ENCODE data around the gene SETX.

DNA sequence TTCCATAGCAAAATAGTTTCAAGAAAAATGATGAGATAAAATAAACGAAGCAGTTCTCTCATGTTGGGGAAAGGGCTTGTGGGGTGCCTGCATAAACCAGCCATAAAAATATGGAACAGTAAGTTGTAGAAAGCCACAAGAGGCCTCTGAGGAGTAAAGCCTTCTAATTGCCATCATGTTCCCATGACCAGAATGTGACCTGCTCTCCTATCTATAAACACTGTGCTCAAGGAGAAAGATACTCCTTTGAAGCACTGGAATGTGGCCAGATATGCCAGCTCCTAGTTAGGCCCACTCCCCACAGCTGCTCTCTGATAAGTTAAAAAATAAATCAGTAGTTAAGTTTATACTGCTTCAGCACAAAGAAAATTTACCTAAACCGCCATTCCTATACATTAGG lies 65.8 kb downstream of the SETX start:
- TF ChIP-seq POLR2A (IDR thresholded peaks at IDR 0.05; ENCODE audit: low read depth, low read length) (no peak), BRCA1 (IDR thresholded peaks at IDR 0.05; ENCODE audit: low read depth, low read length) (no peak), EZH2 (IDR thresholded peaks at IDR 0.05; ENCODE audit: borderline replicate concordance, control insufficient read depth, low read depth, low read length) (no peak), SRF (IDR thresholded peaks at IDR 0.05; ENCODE audit: low read depth in 2 of 2, low read length in 2 of 2) (no peak)
- TF ChIP-seq, protein P1, sequence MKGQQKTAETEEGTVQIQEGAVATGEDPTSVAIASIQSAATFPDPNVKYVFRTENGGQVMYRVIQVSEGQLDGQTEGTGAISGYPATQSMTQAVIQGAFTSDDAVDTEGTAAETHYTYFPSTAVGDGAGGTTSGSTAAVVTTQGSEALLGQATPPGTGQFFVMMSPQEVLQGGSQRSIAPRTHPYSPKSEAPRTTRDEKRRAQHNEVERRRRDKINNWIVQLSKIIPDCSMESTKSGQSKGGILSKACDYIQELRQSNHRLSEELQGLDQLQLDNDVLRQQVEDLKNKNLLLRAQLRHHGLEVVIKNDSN (IDR thresholded peaks at IDR 0.05; ENCODE audit: borderline replicate concordance, extremely low read length, insufficient read depth, low read depth, low read length) = no peak
- TF ChIP-seq, protein P2, sequence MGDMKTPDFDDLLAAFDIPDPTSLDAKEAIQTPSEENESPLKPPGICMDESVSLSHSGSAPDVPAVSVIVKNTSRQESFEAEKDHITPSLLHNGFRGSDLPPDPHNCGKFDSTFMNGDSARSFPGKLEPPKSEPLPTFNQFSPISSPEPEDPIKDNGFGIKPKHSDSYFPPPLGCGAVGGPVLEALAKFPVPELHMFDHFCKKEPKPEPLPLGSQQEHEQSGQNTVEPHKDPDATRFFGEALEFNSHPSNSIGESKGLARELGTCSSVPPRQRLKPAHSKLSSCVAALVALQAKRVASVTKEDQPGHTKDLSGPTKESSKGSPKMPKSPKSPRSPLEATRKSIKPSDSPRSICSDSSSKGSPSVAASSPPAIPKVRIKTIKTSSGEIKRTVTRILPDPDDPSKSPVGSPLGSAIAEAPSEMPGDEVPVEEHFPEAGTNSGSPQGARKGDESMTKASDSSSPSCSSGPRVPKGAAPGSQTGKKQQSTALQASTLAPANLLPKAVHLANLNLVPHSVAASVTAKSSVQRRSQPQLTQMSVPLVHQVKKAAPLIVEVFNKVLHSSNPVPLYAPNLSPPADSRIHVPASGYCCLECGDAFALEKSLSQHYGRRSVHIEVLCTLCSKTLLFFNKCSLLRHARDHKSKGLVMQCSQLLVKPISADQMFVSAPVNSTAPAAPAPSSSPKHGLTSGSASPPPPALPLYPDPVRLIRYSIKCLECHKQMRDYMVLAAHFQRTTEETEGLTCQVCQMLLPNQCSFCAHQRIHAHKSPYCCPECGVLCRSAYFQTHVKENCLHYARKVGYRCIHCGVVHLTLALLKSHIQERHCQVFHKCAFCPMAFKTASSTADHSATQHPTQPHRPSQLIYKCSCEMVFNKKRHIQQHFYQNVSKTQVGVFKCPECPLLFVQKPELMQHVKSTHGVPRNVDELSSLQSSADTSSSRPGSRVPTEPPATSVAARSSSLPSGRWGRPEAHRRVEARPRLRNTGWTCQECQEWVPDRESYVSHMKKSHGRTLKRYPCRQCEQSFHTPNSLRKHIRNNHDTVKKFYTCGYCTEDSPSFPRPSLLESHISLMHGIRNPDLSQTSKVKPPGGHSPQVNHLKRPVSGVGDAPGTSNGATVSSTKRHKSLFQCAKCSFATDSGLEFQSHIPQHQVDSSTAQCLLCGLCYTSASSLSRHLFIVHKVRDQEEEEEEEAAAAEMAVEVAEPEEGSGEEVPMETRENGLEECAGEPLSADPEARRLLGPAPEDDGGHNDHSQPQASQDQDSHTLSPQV (IDR thresholded peaks at IDR 0.05) = no peak
- TF ChIP-seq, protein P3, sequence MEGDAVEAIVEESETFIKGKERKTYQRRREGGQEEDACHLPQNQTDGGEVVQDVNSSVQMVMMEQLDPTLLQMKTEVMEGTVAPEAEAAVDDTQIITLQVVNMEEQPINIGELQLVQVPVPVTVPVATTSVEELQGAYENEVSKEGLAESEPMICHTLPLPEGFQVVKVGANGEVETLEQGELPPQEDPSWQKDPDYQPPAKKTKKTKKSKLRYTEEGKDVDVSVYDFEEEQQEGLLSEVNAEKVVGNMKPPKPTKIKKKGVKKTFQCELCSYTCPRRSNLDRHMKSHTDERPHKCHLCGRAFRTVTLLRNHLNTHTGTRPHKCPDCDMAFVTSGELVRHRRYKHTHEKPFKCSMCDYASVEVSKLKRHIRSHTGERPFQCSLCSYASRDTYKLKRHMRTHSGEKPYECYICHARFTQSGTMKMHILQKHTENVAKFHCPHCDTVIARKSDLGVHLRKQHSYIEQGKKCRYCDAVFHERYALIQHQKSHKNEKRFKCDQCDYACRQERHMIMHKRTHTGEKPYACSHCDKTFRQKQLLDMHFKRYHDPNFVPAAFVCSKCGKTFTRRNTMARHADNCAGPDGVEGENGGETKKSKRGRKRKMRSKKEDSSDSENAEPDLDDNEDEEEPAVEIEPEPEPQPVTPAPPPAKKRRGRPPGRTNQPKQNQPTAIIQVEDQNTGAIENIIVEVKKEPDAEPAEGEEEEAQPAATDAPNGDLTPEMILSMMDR (IDR thresholded peaks at IDR 0.05 in 2 of 3, conservative IDR thresholded peaks at IDR 0.05 in 1 of 3; ENCODE audit: control insufficient read depth in 2 of 3, extremely low read depth in 1 of 3, insufficient read depth in 1 of 3, low read depth in 3 of 3, low read length in 3 of 3) = no peak

Measured in GM12878 (cell line).